ENCODE data around the gene BHLHA15. TPM values are rescaled to one million over a fixed set of nuclear protein-coding genes. Genes with fewer than 3 reads are reported as not detected.
A peak's percentile ranks its signal among the peaks of the same experiment; 100 is the strongest.

BHLHA15 gene
- total RNA-seq, 3 donors from 2014 or later = 1.3 to 2.8 TPM; not detected in 1

- Histone ChIP-seq H3K36me3 (ENCODE audit: low read depth) (peaks cover 3% of the 10 kb centered on the region), H3K9me3 (no peaks in the 10 kb centered on the region), H3K4me1 (ENCODE audit: low read depth) (peaks cover 3% of the 10 kb centered on the region), H3K4me3 (no peak overlapping the region)
- peak in 1 of 3 donors; percentile 38 for DNase-seq
- ATAC-seq = no peak
- intact Hi-C loops (cut with DNase I, micrococcal nuclease) = no loop called here
- no peak for TF ChIP-seq CTCF (IDR thresholded peaks at IDR 0.05)
These were observed 1.9 kb upstream of the BHLHA15 start for GRCh38 chr7:98209166-98209920.

DNA sequence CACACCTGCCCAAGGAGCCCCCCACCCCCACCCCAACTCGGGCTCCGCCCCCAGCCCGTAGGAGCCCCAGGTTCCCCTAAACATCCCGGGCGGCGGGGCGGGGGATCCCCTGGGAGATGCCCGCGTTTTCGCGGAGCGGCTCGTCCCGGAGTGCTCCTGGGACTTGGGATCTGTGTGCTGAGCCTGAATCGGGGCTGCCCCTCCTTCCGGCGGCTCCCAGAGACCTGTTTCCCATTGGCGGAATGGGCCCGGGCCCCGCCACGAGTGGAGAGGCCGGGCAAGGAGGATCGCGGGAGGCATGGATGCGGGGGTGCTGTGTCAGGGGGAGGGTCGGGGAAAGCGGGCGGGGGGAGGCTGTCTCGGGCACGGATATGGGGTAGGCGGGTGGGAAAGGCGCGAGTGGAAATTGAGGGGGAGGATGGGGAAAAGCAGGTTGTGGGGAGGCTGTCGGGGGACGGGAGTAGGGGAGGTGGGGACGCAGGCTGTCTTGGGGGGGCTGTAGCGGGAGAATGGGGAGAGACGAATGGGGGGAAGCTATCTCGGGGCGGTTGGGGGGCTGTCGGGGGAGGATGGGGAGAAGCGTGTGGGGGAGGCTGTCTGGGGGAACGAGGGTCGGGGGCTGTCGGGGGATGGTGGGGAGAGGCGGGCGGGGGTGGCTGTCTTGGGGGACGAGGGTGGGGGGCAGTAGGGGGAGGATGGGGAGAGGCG, 572 bp upstream of the BHLHA15 start:
- TF ChIP-seq CTCF (IDR thresholded peaks at IDR 0.05) = no peak
- ATAC-seq (peak; percentile 31), DNase-seq (peak in 2 of 3 donors; percentile 50 to 52)
- intact Hi-C loops (cut with DNase I, micrococcal nuclease) = no loop called here
- Histone ChIP-seq H3K36me3 (ENCODE audit: low read depth) (peaks cover 1% of the 10 kb centered on the region), H3K9me3 (no peaks in the 10 kb centered on the region), H3K4me3 (no peak overlapping the region), H3K4me1 (ENCODE audit: low read depth) (peaks cover 3% of the 10 kb centered on the region)

- Histone ChIP-seq H3K4me1 (ENCODE audit: low read depth) (peaks cover 3% of the 10 kb centered on the region), H3K4me3 (no peak overlapping the region), H3K36me3 (ENCODE audit: low read depth) (no peaks in the 10 kb centered on the region), H3K9me3 (no peaks in the 10 kb centered on the region)
- no peak for TF ChIP-seq CTCF (IDR thresholded peaks at IDR 0.05)
- DNase-seq (peak in 2 of 3 donors; percentile 52 to 54), ATAC-seq (peak; percentile 22)
- intact Hi-C loops (cut with DNase I, micrococcal nuclease) = no loop called here
These were observed 665 bp downstream of the BHLHA15 start for GRCh38 chr7:98211676-98212531.

GRCh38 chr7:98212532-98213041, 1.3 kb downstream of the BHLHA15 start:
- ATAC-seq = no peak
- TF ChIP-seq CTCF (IDR thresholded peaks at IDR 0.05) = no peak
- DNase-seq = peak in 2 of 3 donors; percentile 21 to 40
- intact Hi-C loops (cut with DNase I, micrococcal nuclease) = no loop called here
- no peaks in the 10 kb centered on the region for H3K36me3 ChIP-seq (ENCODE audit: low read depth)
- H3K4me3 ChIP-seq = no peak overlapping the region
- H3K9me3 ChIP-seq = no peaks in the 10 kb centered on the region
- H3K4me1 ChIP-seq (ENCODE audit: low read depth) = peaks cover 3% of the 10 kb centered on the region

GRCh38 chr7:98213296-98213887, 2.2 kb downstream of the BHLHA15 start:
- DNase-seq (peak in 1 of 3 donors; percentile 46), ATAC-seq (no peak)
- Histone ChIP-seq H3K4me1 (ENCODE audit: low read depth) (peaks cover 3% of the 10 kb centered on the region), H3K9me3 (no peaks in the 10 kb centered on the region), H3K4me3 (no peak overlapping the region), H3K36me3 (ENCODE audit: low read depth) (no peaks in the 10 kb centered on the region)
- no peak for TF ChIP-seq CTCF (IDR thresholded peaks at IDR 0.05)
- intact Hi-C loops (cut with DNase I, micrococcal nuclease) = no loop called here
